HepG2 (cell line): ENCODE data around the gene TEX261. TPM values are rescaled to one million over a fixed set of nuclear protein-coding genes. Genes with fewer than 3 reads are reported as not detected.

Experiments used
- CC2D1A ChIP-seq: sonication (generic); formaldehyde crosslinking; IDR thresholded peaks from 2 replicates; pipeline ENCODE4 v1.8.1; 2023; ENCODE audit warnings: mild to moderate bottlenecking, missing genetic modification reagents
- FOXM1 ChIP-seq: sonication (generic); formaldehyde crosslinking; IDR thresholded peaks from 2 replicates; pipeline ENCODE4 v1.5.0; 2020; ENCODE audit warnings: missing genetic modification reagents
- KDM4B ChIP-seq: sonication (generic); formaldehyde crosslinking; IDR thresholded peaks from 2 replicates; pipeline ENCODE4 v1.4.0; 2020; ENCODE audit warnings: missing genetic modification reagents
- KDM5B ChIP-seq: sonication (generic); formaldehyde crosslinking; IDR thresholded peaks from 2 replicates; pipeline ENCODE4 v1.4.0; 2020; ENCODE audit warnings: missing genetic modification reagents, mild to moderate bottlenecking, borderline replicate concordance
- PAXIP1 ChIP-seq: sonication (generic); formaldehyde crosslinking; conservative IDR thresholded peaks from 2 replicates; pipeline ENCODE4 v1.4.0; 2020; ENCODE audit warnings: mild to moderate bottlenecking, missing genetic modification reagents, moderate library complexity
- SNRNP70 ChIP-seq: fragments of 200-400 bp; formaldehyde crosslinking; IDR thresholded peaks from 2 replicates; pipeline ENCODE4 v1.6.1; 2017; ENCODE audit warnings: mild to moderate bottlenecking, low read depth, low read length, moderate library complexity
- SP1 ChIP-seq, 2 experiments: fragments of 450-650 bp in 1 of 2; sonication (generic) in 1 of 2; formaldehyde crosslinking in 1 of 2; IDR thresholded peaks; 2 replicates each; pipeline versions ENCODE4 v1.4.0 to v1.6.1; 2016 to 2020; ENCODE audit warnings: missing genetic modification reagents in 1 of 2
- SRF ChIP-seq: IDR thresholded peaks from 2 replicates; pipeline ENCODE4 v1.6.1; 2011; ENCODE audit warnings: mild to moderate bottlenecking, low read depth, low read length, moderate library complexity
- ZBTB7A ChIP-seq: sonication (generic); formaldehyde crosslinking; IDR thresholded peaks from 2 replicates; pipeline ENCODE4 v1.8.0; 2022; ENCODE audit warnings: mild to moderate bottlenecking, missing genetic modification reagents
- ZFP36L2 ChIP-seq: sonication (generic); formaldehyde crosslinking; IDR thresholded peaks from 2 replicates; pipeline ENCODE4 v1.4.0; 2020; ENCODE audit warnings: missing genetic modification reagents
- ZNF781 ChIP-seq: sonication (generic); formaldehyde crosslinking; IDR thresholded peaks from 2 replicates; pipeline ENCODE4 v1.5.1; 2020; ENCODE audit warnings: borderline replicate concordance, mild to moderate bottlenecking, missing genetic modification reagents; ENCODE audit errors: not compliant biosample characterization
- ZNF83 ChIP-seq: sonication (generic); formaldehyde crosslinking; IDR thresholded peaks from 2 replicates; pipeline ENCODE4 v1.4.0; 2020; ENCODE audit warnings: missing genetic modification reagents, mild to moderate bottlenecking, borderline replicate concordance
- ZSCAN9 ChIP-seq: IDR thresholded peaks from 2 replicates; pipeline ENCODE4 v1.6.1; 2016; ENCODE audit warnings: borderline replicate concordance
- polyA plus RNA-seq, 8 experiments: library from polyadenylated mRNA; depleted of rRNA in 3 of 8; stranded (reverse) in 7 of 8; unstranded in 1 of 8; fragments of >200 nt; fragmentation: Illumina TruSeq in 4 of 8; extraction: Trizol in 4 of 8; gene quantifications; 2 replicates each; pipeline versions ENCODE4 v1.2.1 to v1.2.3, GENCODE V29; 2011 to 2016; ENCODE audit warnings: low read depth in 4 of 8, missing spikeins in 1 of 8, mixed read lengths in 1 of 8; ENCODE audit not compliant: insufficient read depth in 1 of 8
- total RNA-seq, 5 experiments: library from RNA; depleted of rRNA; stranded (reverse); fragments of >200 nt; fragmentation: Illumina TruSeq; extraction: Trizol; gene quantifications; 2 replicates each; pipeline ENCODE4 v1.2.3, GENCODE V29; 2016; ENCODE audit warnings: low read depth in 1 of 5
- TF ChIP-seq, protein P1 (sequence below): fragments of 450-650 bp; IDR thresholded peaks from 2 replicates; pipeline ENCODE4 v1.6.1; 2017
- TF ChIP-seq, protein P2 (sequence below): sonication (generic); formaldehyde crosslinking; IDR thresholded peaks from 2 replicates; pipeline ENCODE4 v1.5.0; 2020; ENCODE audit warnings: mild to moderate bottlenecking, missing genetic modification reagents, borderline replicate concordance
- TF ChIP-seq, protein P3 (sequence below): sonication (generic); formaldehyde crosslinking; IDR thresholded peaks from 2 replicates; pipeline ENCODE4; 2020; ENCODE audit warnings: missing genetic modification reagents, mild to moderate bottlenecking, borderline replicate concordance

TEX261 gene
- total and polyA plus RNA-seq, 2 of the 13 experiments (the other 11 are each of a cell fraction or from before 2014, with no cell fraction given): 43.8 to 78.7 TPM

DNA sequence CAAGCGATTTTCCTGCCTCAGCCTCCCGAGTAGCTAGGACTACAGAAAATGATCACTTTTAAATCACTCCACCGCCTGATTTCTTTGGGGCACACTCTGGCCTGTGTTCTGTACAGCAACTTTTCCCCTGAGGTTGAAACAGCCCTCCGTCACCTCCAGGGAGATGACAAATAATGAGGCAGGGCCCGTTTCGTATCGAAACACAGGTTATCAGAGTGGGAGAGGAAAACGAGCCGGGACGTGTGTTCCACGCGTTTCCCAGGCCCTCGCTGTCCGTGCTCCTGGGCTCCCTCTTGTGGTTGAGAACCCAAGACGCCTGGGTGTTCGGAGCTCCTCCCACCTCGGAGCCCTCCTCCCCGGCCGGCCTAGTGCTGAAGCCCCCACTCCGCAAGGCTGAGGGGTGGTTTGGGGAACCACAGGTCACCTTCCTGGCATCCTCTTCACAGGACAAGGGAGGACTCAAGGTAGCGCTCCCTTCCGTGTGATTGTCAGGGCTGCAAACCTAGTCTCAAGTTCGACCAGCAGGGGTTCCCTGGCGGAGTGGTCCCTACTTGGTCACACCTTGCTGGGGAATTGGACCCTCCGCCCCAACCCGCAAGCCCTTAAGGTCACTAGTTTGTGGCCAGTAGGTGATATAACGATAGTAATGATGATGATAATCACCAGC, 46.2 kb downstream of the TEX261 start (continued):
- no peak for TF ChIP-seq CC2D1A (CRISPR knock-in tag)
- no peak for TF ChIP-seq SNRNP70
- TF ChIP-seq ZFP36L2: no peak
- TF ChIP-seq KDM5B (CRISPR knock-in tag): peak; percentile 57; the same call in 1 of the 2 replicates
- TF ChIP-seq, protein P1, sequence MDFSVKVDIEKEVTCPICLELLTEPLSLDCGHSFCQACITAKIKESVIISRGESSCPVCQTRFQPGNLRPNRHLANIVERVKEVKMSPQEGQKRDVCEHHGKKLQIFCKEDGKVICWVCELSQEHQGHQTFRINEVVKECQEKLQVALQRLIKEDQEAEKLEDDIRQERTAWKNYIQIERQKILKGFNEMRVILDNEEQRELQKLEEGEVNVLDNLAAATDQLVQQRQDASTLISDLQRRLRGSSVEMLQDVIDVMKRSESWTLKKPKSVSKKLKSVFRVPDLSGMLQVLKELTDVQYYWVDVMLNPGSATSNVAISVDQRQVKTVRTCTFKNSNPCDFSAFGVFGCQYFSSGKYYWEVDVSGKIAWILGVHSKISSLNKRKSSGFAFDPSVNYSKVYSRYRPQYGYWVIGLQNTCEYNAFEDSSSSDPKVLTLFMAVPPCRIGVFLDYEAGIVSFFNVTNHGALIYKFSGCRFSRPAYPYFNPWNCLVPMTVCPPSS: no peak
- no peak for TF ChIP-seq SRF
- TF ChIP-seq FOXM1: no peak
- TF ChIP-seq PAXIP1 (CRISPR knock-in tag): peak; percentile 29; the same call in 1 of the 2 replicates
- peak; percentile 79 for TF ChIP-seq ZNF781
- TF ChIP-seq ZSCAN9: no peak
- TF ChIP-seq ZNF83 (CRISPR knock-in tag): no peak
- TF ChIP-seq, protein P2, sequence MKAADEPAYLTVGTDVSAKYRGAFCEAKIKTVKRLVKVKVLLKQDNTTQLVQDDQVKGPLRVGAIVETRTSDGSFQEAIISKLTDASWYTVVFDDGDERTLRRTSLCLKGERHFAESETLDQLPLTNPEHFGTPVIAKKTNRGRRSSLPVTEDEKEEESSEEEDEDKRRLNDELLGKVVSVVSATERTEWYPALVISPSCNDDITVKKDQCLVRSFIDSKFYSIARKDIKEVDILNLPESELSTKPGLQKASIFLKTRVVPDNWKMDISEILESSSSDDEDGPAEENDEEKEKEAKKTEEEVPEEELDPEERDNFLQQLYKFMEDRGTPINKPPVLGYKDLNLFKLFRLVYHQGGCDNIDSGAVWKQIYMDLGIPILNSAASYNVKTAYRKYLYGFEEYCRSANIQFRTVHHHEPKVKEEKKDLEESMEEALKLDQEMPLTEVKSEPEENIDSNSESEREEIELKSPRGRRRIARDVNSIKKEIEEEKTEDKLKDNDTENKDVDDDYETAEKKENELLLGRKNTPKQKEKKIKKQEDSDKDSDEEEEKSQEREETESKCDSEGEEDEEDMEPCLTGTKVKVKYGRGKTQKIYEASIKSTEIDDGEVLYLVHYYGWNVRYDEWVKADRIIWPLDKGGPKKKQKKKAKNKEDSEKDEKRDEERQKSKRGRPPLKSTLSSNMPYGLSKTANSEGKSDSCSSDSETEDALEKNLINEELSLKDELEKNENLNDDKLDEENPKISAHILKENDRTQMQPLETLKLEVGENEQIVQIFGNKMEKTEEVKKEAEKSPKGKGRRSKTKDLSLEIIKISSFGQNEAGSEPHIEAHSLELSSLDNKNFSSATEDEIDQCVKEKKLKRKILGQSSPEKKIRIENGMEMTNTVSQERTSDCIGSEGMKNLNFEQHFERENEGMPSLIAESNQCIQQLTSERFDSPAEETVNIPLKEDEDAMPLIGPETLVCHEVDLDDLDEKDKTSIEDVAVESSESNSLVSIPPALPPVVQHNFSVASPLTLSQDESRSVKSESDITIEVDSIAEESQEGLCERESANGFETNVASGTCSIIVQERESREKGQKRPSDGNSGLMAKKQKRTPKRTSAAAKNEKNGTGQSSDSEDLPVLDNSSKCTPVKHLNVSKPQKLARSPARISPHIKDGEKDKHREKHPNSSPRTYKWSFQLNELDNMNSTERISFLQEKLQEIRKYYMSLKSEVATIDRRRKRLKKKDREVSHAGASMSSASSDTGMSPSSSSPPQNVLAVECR (CRISPR knock-in tag): peak; percentile 29; the same call in 1 of the 2 replicates
- TF ChIP-seq SP1 (IDR thresholded peaks at IDR 0.05): no peak
- peak; percentile 68 for TF ChIP-seq SP1 (CRISPR knock-in tag; IDR thresholded peaks at IDR 0.05)
- TF ChIP-seq ZBTB7A: 0 out of 2 replicates have a peak, but pooled peaks have one; percentile 34
- TF ChIP-seq, protein P3, sequence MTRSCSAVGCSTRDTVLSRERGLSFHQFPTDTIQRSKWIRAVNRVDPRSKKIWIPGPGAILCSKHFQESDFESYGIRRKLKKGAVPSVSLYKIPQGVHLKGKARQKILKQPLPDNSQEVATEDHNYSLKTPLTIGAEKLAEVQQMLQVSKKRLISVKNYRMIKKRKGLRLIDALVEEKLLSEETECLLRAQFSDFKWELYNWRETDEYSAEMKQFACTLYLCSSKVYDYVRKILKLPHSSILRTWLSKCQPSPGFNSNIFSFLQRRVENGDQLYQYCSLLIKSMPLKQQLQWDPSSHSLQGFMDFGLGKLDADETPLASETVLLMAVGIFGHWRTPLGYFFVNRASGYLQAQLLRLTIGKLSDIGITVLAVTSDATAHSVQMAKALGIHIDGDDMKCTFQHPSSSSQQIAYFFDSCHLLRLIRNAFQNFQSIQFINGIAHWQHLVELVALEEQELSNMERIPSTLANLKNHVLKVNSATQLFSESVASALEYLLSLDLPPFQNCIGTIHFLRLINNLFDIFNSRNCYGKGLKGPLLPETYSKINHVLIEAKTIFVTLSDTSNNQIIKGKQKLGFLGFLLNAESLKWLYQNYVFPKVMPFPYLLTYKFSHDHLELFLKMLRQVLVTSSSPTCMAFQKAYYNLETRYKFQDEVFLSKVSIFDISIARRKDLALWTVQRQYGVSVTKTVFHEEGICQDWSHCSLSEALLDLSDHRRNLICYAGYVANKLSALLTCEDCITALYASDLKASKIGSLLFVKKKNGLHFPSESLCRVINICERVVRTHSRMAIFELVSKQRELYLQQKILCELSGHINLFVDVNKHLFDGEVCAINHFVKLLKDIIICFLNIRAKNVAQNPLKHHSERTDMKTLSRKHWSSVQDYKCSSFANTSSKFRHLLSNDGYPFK (CRISPR knock-in tag): peak; percentile 50; the same call in 1 of the 2 replicates
- 0 out of 2 replicates have a peak, but pooled peaks have one; percentile 58 for TF ChIP-seq KDM4B (CRISPR knock-in tag)
